GM13977 (cell line): ENCODE results near the gene PREX1.

ENCODE experiments used
- DNase-seq: peaks from one replicate; pipeline ENCODE4 v3.0.0; 2012; ENCODE audit warnings: low spot score
- in situ Hi-C: fragments of 300-500 bp; cut with MboI; formaldehyde crosslinking; loops from one replicate; pipeline ENCODE4 v1.12.0; 2022; ENCODE audit warnings: low sequenced_read_pairs, low pct_unique_long_range_greater_than_20kb, mixed read lengths, inconsistent platforms; ENCODE audit not compliant: unreplicated experiment
- TF ChIP-seq, protein P1 (sequence below): IDR thresholded peaks from 2 replicates; pipeline ENCODE4 v1.5.1; 2012; ENCODE audit warnings: mild to moderate bottlenecking, control low read depth; ENCODE audit not compliant: insufficient read depth; ENCODE audit errors: extremely low read depth, missing control alignments

Gene PREX1

DNA sequence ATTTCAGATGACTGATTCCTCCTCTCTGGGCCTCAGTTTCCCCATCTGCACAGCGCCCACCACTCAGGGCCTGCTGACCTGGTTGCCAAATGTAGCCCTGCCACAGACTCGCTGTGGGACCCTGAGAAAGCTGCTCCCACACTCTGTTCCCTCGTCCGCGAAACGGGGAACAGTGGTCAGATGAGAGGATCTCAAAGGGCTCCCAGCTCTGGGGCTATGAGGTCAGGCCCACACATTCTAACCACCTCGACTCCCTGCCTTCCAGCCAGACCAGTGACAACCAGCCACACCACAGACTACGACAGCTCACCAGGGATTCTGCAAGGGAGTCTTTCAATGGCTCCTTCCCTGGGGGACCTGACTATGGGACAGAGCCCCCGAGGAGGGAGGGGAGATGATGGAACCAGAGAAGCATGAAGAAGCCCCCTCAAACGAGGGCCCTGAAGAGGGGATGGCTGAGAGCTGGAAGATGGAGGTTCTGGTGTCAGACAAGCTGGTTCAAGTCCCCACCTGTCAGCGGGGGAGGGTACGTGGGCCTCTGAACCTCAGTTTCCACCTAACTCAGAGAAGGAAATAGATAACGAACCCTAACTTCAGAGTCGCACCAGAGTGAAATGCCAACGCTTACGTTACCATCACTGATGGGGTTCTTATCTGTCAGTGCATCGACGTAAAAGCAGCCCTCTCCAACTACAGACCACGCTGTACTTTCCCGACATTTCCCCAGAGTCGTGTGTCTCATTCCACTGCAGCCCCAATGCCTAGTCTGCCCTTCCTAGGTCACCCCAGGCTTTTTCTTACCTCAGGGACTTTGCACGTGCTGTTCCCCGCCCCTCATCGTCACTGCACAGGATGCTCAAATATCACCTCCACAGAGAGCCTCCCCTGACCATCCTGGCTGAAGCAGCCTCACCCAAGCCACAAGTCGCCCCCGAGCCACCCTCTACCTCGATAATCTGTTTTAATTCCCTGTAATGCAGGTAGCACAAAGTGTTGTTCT, 60.5 kb downstream of the PREX1 start:
- in situ Hi-C loops = no loop called here
- TF ChIP-seq, protein P1, sequence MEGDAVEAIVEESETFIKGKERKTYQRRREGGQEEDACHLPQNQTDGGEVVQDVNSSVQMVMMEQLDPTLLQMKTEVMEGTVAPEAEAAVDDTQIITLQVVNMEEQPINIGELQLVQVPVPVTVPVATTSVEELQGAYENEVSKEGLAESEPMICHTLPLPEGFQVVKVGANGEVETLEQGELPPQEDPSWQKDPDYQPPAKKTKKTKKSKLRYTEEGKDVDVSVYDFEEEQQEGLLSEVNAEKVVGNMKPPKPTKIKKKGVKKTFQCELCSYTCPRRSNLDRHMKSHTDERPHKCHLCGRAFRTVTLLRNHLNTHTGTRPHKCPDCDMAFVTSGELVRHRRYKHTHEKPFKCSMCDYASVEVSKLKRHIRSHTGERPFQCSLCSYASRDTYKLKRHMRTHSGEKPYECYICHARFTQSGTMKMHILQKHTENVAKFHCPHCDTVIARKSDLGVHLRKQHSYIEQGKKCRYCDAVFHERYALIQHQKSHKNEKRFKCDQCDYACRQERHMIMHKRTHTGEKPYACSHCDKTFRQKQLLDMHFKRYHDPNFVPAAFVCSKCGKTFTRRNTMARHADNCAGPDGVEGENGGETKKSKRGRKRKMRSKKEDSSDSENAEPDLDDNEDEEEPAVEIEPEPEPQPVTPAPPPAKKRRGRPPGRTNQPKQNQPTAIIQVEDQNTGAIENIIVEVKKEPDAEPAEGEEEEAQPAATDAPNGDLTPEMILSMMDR = no peak
- no peak for DNase-seq

DNA sequence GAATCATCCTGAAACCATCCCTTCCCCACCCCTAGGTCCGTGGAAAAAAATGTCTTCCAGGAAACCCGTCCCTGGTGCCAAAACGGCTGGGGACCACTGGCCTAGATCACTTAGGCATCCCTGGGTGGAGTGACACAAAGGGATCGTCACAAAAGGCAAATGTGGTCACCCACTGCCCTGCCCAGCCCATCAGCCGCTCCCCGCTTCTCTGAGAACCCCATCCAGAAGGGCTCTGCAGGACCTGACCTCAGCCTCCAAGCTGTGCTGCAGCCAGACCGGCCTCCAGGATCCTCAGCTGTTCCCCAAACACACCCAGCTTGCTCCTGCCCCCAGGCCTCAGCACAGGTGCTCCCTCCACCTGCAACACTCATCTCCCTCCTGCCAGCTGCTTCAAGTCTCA, 61.6 kb downstream of the PREX1 start:
- DNase-seq = no peak
- in situ Hi-C loops = no loop called here
- TF ChIP-seq, protein P1 = no peak

DNA sequence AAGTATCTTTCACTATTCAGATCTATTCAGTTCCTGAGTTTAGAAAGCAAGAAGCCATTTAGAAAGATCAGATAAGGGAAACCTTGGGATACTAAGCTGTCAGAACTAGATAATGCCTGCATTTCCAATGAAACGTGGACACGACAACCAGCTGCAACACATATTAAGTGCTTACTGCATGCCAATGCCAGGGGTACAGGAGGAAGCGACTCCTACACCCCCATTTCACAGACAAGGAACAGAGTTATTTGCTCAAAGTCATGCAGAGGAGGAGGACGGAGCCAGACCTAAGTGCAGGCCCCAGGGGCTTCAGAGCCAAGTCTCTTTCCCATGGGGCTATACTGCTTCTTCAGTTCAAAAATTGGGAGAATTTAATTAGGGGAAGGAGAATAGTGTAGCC, 62.4 kb downstream of the PREX1 start:
- TF ChIP-seq, protein P1 = no peak
- in situ Hi-C loops = no loop called here
- no peak for DNase-seq

DNA sequence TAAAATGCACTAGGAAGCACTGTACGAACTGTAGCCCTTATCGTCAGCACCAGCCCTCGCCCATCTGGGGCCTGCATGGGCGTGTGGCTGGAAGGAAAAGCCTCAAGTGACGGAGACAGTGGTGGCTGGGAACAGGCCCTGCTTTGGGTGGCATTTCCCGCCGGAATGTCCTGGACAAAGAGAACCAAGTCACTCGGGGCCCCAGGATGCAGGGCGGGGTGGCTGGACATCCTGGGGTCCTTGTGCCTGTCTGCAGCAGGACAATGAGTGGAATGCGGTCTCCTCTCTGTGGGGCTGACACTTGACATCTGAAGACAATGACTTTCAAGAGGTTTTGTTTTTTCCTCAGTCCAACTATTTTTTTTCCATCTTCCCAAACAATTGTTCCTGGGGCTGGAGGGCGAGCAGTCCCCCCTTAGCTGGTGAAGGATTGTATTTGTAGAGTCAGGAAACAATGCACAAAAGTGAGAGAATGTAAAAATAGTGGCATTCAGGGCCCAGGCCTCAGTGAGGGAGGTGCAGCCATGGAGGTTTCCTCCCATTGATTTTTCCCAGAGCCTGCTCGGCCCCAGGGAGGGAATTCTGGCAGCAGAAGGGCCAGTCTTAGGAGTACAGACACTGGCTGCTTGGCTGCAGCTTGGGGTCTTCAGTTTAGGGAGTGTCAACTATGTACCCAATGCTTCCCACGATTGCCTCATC, 64.4 kb downstream of the PREX1 start:
- TF ChIP-seq, protein P1 = no peak
- DNase-seq = no peak
- in situ Hi-C loops = no loop called here

DNA sequence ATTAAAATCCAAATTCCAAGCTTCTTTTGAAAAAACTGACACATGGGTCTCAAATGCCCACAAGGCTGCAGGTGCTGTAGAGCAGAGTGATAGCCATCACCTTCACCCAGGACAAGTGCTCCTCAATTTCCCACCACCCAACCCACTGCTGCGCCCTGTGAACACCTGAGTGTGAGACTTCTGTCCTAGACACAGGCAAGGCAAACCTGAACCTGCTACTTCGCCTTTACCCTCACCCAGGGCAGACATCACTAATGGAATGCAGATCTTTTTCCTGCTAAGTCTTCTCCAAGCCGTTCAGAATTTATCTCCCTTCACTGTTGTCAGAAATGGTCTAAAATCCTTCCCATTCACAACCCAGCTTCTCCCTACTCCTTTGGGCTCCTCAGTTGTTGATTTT, 65.9 kb downstream of the PREX1 start:
- in situ Hi-C loops = no loop called here
- DNase-seq = no peak
- TF ChIP-seq, protein P1 = no peak

DNA sequence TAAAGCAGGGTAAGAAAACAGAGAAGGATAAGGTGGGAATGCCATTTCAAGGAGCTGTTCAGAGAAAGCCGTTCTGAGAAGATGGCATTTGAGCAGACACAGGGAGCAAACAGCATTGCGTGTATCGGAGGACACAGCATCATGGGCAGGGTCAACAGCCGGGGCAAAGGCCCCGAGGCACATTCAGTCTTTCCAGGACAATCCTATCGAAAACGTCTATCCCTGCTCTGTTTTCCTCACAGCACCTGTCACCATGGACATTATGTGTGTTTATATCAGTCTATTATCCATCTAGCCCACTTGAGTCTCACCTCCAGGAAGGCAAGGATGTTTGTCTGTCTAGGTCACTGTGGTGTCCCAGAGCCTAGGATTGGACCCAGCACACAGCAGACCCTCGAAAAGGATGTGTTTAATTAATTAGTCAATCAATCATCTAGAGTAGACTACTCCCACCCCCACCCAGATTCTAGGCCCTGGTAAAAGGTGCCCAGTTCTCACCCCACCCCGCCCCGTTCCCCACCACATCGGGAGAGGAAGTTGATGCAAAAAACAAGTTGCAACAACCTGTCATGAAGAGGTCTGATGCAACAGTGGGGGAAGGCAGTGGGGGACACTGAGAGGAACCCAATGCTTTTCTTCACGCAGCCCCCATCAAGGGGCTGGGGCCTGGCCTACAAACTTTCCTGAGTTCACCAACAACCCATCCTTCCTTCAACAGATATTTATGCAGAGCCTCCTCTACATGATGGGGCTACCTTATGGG, 66.6 kb downstream of the PREX1 start:
- TF ChIP-seq, protein P1 = no peak
- in situ Hi-C loops = no loop called here

More for the DNA sequence above, 66.6 kb downstream of the PREX1 start:
- DNase-seq = no peak
